CD4-positive, alpha-beta T cell treated with Interleukin-6 for 4 hours (primary cell): Measurements from ENCODE around the gene STUM.

Source experiments
- DNase-seq: peaks from one replicate; pipeline ENCODE4 v3.0.0-alpha.2; 2020; ENCODE audit warnings: mixed read lengths

STUM gene

GRCh38 chr1:226534098-226534497, 14.5 kb upstream of the STUM start:
- no peak for DNase-seq

- DNase-seq = no peak
Observed at GRCh38 chr1:226534645-226535044, 13.9 kb upstream of the STUM start.

GRCh38 chr1:226535666-226536065, 12.9 kb upstream of the STUM start:
- no peak for DNase-seq

GRCh38 chr1:226541231-226541630, 7.3 kb upstream of the STUM start:
- no peak for DNase-seq

- no peak for DNase-seq
Observed at GRCh38 chr1:226541631-226542622, 6.6 kb upstream of the STUM start.

GRCh38 chr1:226542623-226543103, 5.9 kb upstream of the STUM start:
- DNase-seq = no peak

GRCh38 chr1:226545836-226546596, 2.5 kb upstream of the STUM start:
- DNase-seq = no peak

- DNase-seq = no peak
Observed at GRCh38 chr1:226546926-226547325, 1.6 kb upstream of the STUM start.

- peak; percentile 72 for DNase-seq
Observed at GRCh38 chr1:226547754-226548191, 791 bp upstream of the STUM start.

GRCh38 chr1:226549094-226549936, 751 bp downstream of the STUM start:
- DNase-seq = peak; percentile 8

GRCh38 chr1:226549937-226550671, 1.5 kb downstream of the STUM start:
- DNase-seq = peak; percentile 23

- no peak for DNase-seq
Observed at GRCh38 chr1:226550672-226551041, 2.1 kb downstream of the STUM start.

GRCh38 chr1:226551299-226551698, 2.7 kb downstream of the STUM start:
- no peak for DNase-seq

GRCh38 chr1:226552061-226552460, 3.5 kb downstream of the STUM start:
- DNase-seq = no peak

GRCh38 chr1:226553266-226553923, 4.8 kb downstream of the STUM start:
- DNase-seq = no peak

GRCh38 chr1:226553924-226554282, 5.3 kb downstream of the STUM start:
- no peak for DNase-seq

- no peak for DNase-seq
Observed at GRCh38 chr1:226555092-226555491, 6.5 kb downstream of the STUM start.

GRCh38 chr1:226557424-226557823, 8.9 kb downstream of the STUM start:
- no peak for DNase-seq

GRCh38 chr1:226558036-226558650, 9.6 kb downstream of the STUM start:
- no peak for DNase-seq

GRCh38 chr1:226560243-226560642, 11.7 kb downstream of the STUM start:
- no peak for DNase-seq

GRCh38 chr1:226562989-226563388, 14.4 kb downstream of the STUM start:
- DNase-seq = no peak
